Measurements from ENCODE around the gene GPRIN2. TPM values are rescaled to one million over a fixed set of nuclear protein-coding genes. Genes with fewer than 3 reads are reported as not detected.

The GPRIN2 gene
- total RNA-seq, 6 experiments from 2014 or later, result 0.19 to 0.84 (median 0.32) TPM

Other genes starting within 250 kb of the GPRIN2 start
- 1 to 10 TPM in 1 of 6 experiments, under 1 TPM in 3, not detected in 2; 0.25 to 1.2 (median 0.45) TPM for gene ANXA8L1, start 180.9 kb downstream of the GPRIN2 start, total RNA-seq
- not detected for gene NPY4R, start 90.7 kb downstream of the GPRIN2 start, total RNA-seq
- 1 to 10 TPM in 2 of 6 experiments, under 1 TPM in 4; 0.43 to 1.3 (median 0.82) TPM for gene SYT15, start 22.5 kb upstream of the GPRIN2 start, total RNA-seq